Mammary epithelial cell (primary cell): ENCODE measurements around the gene MMEL1.

Experiments used
- EZH2 ChIP-seq: IDR thresholded peaks from 2 replicates; pipeline ENCODE4 v1.6.1; 2012; ENCODE audit warnings: low read length, inconsistent platforms, borderline replicate concordance
- TF ChIP-seq, protein P1 (sequence below), 2 donors: IDR thresholded peaks in 1 of 2; conservative IDR thresholded peaks in 1 of 2; 2 replicates each; pipeline ENCODE4 v1.5.1; 2011 to 2012; ENCODE audit warnings: inconsistent platforms in 2 of 2, low read length in 2 of 2, mild to moderate bottlenecking in 2 of 2, control low read depth in 1 of 2, low read depth in 1 of 2; ENCODE audit not compliant: insufficient read depth in 1 of 2; ENCODE audit errors: extremely low read depth in 1 of 2

DNA sequence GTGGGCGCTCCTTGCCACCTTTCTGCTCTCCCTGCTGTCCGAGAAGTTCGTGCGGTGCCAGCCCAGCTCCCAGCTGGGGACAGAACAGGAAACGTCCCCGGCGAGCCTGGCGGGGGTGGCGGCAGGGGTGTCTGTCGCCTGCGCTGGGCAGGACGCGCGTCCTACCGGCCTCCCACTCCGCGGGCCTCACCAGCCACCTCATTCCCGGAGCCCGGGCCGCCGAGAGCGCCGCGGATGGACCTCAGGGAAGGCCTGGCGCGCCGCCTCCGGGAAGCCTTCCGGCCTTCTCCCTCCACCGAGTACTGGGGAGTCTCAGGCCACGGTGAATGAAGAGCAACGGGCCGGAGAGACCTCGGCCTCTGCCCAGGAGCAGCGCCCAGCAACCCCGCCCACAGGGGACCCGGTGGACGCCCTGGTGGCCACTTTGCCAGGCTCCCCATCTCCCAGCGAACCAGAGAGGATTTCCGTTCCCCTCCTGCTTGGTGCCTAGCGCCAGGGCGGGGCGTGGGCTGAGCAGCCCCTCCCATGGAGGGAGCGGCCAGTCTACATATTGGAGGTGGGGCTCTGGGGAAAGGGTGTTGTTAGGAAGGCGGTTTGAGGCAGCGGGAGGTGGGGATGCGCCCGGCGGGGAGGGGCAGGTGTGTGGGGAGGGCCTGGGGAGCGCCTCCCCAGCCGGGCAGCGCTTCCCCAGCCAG is 86.2 kb downstream of the MMEL1 start:
- TF ChIP-seq, protein P1, sequence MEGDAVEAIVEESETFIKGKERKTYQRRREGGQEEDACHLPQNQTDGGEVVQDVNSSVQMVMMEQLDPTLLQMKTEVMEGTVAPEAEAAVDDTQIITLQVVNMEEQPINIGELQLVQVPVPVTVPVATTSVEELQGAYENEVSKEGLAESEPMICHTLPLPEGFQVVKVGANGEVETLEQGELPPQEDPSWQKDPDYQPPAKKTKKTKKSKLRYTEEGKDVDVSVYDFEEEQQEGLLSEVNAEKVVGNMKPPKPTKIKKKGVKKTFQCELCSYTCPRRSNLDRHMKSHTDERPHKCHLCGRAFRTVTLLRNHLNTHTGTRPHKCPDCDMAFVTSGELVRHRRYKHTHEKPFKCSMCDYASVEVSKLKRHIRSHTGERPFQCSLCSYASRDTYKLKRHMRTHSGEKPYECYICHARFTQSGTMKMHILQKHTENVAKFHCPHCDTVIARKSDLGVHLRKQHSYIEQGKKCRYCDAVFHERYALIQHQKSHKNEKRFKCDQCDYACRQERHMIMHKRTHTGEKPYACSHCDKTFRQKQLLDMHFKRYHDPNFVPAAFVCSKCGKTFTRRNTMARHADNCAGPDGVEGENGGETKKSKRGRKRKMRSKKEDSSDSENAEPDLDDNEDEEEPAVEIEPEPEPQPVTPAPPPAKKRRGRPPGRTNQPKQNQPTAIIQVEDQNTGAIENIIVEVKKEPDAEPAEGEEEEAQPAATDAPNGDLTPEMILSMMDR (conservative IDR thresholded peaks at IDR 0.05 in 1 of 2, IDR thresholded peaks at IDR 0.05 in 1 of 2; ENCODE audit: extremely low read depth in 1 of 2, insufficient read depth in 1 of 2, low read depth in 1 of 2, low read length in 2 of 2), result peak in 1 of 2 donors; percentile 7
- TF ChIP-seq EZH2, result no peak
